Stimulated activated CD4-positive, alpha-beta T cell treated with anti-CD3 and anti-CD28 coated beads, Interleukin-15, amount 100 ng/mL, for 48 hours (primary cell): ENCODE data around the gene CEP170B.
"Not testable (repeated sequence)": the region's sequence is repeated elsewhere in the genome, so short reads cannot be mapped to it uniquely, and the experiment has no call there.

Experiments
- DNase-seq, 2 donors: peaks; one replicate each; pipeline ENCODE4 v3.0.0-alpha.2; 2020; ENCODE audit warnings: low read depth in 2 of 2

Gene CEP170B

GRCh38 chr14:104913435-104913834, 48.4 kb downstream of the CEP170B start:
- DNase-seq = no peak

DNA sequence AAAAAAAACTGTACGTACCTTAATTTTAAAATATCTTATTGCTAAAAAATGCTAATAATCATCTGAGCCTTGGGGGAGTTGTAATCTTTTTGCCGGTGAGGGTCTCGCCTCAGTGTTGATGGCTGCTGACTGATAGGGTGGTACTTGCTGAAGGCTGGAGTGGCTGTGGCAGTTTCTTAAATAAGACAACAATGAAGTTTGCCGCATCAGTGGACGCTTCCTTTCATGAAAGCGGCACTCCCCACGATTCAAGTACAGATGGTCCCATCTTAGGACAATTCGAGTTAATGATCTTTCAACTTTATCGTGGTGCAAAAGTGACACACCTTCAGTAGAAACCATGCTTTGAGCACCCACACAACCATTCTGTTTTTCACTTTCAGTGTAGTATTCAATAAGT, 52.0 kb downstream of the CEP170B start:
- no peak for DNase-seq

DNA sequence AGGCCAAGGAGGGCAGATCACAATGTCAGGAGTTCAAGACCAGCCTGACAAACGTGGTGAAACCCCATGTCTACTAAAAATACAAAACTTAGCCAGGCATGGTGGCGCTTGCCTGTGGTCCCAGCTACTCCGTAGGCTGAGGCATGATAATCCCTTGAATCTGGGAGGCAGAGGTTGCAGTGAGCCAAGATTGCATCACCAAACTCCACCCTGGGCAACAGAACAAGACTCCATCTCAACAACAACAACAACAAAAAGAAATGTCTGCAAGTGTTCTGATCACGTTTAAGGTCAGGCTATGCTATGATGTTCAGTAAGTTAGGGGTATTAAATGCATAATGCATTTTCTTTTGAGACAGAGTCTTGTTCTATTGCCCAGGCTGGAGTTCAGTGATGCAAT, 52.9 kb downstream of the CEP170B start:
- no peak for DNase-seq

GRCh38 chr14:104919152-104919992, 54.3 kb downstream of the CEP170B start:
- DNase-seq = not testable (repeated sequence)

DNA sequence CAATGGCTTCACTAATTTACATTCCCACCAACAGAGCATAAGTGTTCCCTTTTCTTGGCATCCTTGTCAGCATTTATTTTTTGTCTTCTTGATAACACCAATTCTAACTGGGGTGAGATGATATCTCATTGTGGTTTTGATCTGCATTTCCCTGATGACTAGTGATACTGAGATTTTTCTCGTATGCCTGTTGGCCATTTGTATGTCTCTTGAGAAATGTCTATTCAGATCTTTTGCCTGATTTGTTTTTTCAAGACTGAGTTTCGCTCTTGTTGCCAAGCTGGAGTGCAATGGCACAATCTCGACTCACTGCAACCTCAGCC, 54.9 kb downstream of the CEP170B start:
- DNase-seq = no peak

DNA sequence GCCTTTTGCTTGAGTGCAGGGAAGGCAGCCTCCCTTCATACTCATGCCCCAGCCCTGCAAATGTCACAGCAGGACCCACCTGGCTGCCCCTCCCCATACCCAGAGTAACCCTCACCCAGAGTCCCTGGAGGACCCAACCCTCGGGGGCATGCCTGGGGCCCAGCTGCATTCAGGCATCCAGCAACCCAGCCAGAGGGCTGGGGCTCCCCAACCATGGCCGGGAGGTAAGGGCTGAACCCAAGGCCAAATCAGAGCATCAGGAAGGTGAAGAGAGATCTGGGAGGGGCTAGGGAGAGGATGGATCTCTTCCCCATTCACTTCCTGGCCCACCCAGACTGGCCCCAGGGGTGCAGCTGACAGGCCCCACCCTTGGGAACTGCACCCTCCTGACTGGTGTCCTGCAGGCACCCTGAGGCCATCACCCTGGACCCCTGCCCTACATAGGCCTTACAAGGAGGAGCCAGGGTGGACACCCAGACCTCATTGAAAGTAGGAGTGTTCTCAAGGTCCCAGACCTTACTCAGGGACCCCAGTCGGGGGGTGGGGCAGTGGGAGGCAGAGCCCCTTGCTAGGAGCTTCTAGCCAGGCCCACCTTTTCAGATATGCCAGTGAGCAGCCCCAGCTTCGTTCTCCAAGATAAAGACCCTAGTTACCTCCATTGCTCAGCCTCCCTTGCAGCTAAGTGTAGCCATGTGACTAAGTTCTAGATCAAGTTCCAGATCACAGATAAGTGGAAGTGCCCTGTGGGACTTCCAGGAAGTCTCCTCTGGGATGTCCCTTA, 58.8 kb downstream of the CEP170B start:
- no peak for DNase-seq

DNA sequence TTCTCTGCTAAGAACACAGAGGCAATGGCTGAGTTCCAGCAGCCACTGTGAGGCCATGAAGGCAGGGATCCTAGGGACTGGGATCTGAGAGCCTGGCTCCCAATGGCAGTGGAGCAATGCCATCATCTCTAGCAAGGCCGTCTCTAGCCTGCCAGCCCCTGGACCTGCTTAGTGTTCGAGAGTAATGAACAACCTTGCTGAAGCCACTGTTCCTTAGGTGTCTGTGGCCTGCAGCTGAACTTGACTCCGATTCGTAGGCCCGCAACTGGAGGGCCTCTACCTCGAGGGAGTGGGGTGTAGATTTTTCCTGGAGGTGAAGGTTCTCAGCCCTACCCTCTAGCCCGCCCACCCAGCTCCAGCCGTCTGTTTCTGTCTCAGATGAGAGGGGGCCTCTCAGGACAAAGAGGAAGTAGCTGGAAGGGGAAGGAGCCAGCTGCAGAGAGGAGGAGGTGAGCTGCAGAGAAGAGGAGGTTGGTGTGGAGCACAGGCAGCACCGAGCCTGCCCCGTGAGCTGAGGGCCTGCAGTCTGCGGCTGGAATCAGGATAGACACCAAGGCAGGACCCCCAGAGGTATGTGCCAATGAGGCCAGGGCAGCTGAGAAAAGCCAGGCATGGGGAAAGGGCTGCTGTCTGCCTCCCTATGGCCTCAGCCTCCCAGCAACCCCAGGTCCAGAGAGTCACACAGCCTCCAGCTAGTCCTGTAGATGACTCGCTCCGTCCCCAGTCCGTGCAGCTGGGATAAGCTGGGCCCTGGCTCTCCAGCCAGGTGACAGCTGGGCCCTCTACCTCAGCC, 59.5 kb downstream of the CEP170B start, which contains the start of gene PLD4:
TSS of gene PLD4 (plus strand) at position 459 of the 793 bp plus-strand sequence. CDS start 2,262 bp downstream, outside the sequence.
- no peak for DNase-seq

- no peak for DNase-seq
Observed at GRCh38 chr14:104925214-104925854, 60.3 kb downstream of the CEP170B start.

GRCh38 chr14:104925855-104926609, 61.0 kb downstream of the CEP170B start:
- DNase-seq = no peak

GRCh38 chr14:104926619-104927431, 61.8 kb downstream of the CEP170B start:
- no peak for DNase-seq

DNA sequence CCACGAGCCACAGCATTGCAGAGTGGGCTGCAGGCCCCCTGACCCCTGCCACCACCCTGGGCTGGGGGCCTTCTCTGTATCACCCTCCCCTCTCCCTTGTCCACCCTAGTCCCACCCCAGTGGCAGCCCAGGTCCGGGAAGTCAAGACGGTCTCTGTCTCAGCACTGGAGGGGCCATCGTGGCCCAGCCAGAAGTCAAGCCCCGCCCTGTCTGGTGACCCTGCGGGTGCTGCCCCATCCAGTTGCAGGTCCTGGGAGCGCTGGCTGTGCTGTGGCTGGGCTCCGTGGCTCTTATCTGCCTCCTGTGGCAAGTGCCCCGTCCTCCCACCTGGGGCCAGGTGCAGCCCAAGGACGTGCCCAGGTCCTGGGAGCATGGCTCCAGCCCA, 62.4 kb downstream of the CEP170B start:
- DNase-seq = no peak

GRCh38 chr14:104927901-104928300, 62.8 kb downstream of the CEP170B start:
- DNase-seq = no peak

GRCh38 chr14:104928391-104929133, 63.5 kb downstream of the CEP170B start:
- no peak for DNase-seq

- no peak for DNase-seq
Observed at GRCh38 chr14:104929268-104930230, 64.5 kb downstream of the CEP170B start.

DNA sequence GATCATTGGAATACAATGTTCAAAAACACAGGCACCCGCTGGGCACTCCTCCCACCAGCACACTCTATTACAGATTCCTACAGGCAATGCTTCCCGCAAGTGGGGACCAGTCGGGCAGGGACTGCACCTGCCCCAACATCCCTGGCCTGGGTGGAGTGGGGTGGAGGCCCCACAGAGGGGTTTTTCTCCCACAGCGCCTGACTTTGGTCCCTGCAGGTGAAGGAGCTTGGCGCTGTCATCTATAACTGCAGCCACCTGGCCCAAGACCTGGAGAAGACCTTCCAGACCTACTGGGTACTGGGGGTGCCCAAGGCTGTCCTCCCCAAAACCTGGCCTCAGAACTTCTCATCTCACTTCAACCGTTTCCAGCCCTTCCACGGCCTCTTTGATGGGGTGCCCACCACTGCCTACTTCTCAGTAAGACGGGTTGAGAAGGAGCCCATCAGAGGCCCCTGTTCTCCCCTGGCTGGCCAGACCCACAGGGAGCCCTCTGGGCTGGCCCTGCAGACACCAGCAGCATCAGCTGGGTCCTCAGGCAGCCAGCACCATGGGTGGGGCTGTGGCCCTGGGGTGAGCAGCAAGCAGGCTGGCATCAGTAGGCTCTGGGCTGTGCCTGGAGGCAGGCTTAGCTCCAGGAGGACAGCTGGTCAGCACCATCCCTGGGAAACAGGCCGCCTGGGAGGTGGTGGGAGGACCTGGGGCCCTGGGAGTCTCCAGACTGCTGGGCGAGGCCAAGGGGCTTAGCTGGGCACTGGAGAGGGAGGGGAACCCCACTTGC, 65.6 kb downstream of the CEP170B start:
- DNase-seq = no peak

DNA sequence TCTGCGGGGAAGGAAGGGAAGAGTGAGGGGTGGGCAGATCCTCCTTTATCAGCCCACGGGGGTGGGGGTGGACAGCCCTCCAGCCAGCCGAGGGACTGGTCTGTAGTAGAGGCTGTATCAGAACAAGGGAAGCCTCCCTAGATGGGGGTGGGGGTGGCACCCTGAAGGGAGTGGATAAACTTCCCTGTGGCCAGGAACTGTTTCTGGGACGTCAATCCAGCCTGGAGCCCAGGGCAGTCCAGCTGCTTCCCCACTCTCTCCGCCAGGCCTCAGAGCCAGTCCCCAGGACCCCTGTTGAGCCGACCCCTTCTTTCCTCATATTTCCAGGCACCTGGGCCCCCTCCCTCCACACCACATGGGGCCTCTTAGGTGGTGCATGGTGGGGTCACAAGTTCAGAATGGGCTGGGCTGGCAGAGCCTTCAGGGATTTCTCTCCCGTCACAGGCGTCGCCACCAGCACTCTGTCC, 66.3 kb downstream of the CEP170B start:
- DNase-seq = no peak
